NCI-H526 (cell line): ENCODE measurements around the gene EZR.
A peak's percentile ranks its signal among the peaks of the same experiment; 100 is the strongest.

Experiments
- DNase-seq, 2 experiments: peaks; one replicate each; lab custom pipeline; 2025; lab: John Stamatoyannopoulos, UW

The EZR gene

GRCh38 chr6:158762787-158763433, 56.3 kb downstream of the EZR start:
- DNase-seq: no peak

DNA sequence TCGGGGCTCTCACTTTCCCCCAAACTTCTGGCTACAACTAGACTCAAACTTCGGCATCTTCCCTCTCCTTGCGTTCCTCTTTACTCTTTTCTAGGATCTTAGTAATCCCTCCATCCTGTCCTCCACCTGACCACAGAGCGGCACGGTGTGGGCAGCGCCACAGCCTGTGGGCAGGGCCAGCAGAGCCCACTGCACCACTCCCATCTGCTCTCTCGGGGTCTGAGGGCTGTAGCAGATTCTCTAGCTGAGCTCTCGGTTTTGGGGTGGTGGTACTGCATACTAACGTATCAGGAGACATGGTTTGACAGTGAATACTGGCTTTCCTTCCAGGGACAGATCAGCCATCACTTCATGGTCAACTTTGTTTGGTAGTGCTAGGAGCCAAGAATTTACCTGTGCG, 57.4 kb downstream of the EZR start:
- DNase-seq: no peak

- DNase-seq: no peak
These were observed 58.4 kb downstream of the EZR start for GRCh38 chr6:158760618-158761250.

- no peak for DNase-seq
These were observed 59.1 kb downstream of the EZR start for GRCh38 chr6:158759966-158760617.

DNA sequence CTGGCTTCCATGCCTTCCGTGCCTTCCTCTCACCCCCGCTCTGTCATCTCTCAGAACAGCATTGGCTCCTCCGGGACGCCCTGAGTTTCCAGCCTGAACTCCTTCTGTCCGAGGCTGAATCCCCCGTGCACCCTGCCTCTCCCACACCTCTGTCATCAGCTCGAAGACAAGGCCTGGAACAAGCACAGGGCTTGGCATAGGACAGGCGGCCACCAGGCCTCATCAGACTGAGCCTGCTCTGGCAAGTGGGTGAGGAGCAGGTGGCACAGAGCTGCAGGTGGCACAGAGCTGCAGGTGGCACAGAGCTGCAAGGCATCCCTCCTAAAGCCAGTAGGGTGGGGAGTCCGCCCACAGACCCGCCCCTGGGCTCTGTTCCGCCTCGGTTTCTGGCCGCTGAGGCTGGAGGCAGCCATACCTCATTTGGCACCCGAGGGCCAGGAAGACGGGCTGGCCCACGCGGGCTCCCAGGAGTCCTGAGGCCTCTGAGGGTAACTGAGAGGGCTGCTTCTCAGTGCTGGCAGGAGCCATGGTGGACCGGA, 60.2 kb downstream of the EZR start:
- no peak for DNase-seq

DNA sequence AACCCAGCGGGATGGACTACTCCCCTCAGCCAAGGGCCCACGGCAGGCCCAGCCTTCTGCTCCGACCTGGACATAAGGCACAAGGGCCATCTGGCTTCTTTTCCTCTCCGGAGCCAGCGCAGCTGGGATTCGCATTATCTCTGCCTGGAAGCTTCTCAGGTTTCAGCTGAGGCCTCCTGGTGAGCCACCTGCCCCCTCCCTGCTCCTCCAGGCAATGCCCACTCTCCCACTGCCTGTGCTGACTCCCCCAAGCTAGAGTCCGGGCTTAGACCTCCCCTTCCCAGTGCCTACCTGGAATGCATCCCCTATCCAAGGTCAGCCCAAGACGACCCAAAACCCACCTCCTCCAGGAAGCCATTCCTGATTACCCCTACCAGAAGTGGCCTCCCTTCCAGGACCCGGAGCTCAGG, 60.7 kb downstream of the EZR start:
- peak; percentile 3 to 71 for DNase-seq

GRCh38 chr6:158757753-158758090, 61.4 kb downstream of the EZR start:
- no peak for DNase-seq

- DNase-seq: no peak
These were observed 62.0 kb downstream of the EZR start for GRCh38 chr6:158756977-158757752.

DNA sequence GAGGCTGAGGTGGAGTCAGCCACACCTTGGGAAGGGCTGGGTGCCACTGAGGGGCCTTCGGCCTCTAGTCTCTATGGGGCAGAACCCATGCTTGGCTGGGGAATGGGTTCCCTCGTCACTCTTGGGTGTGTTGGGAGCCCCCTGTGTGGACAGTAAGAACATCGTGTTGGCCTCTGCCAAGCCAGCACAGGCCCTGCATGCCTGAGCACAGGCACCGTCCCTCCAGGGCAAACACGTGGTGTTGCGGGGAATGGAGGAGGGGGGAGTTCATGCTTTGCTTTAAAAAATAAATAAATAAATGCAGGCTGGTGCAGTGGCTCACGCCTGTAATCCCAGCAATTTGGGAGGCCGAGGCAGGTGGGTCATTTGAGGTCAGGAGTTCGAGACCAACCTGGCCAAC, 63.0 kb downstream of the EZR start:
- DNase-seq: no peak

DNA sequence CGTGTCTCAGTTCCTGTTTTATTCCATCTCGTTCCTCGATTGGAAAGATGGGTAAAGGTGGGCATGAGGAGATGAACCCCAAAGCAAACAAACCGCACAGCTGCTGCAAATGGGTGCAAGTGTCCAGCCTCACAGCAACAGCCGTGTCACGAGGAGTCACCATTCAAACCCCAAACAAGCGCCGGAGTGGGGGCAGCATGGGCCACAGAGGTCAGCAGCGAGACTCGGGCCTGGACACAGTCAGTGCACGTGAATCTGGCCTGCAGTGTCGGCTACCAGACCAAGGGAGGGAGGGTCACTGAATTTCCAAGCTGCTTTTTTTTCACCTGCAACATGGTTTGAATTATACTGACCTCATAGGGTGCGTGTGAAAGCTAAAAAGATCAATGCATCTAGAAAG, 63.5 kb downstream of the EZR start:
- DNase-seq: no peak

- DNase-seq: no peak
These were observed 64.4 kb downstream of the EZR start for GRCh38 chr6:158754738-158755137.

- no peak for DNase-seq
These were observed 65.4 kb downstream of the EZR start for GRCh38 chr6:158753811-158754210.

- no peak for DNase-seq
These were observed 66.6 kb downstream of the EZR start for GRCh38 chr6:158752613-158753012.

GRCh38 chr6:158751921-158752320, 67.2 kb downstream of the EZR start:
- no peak for DNase-seq

DNA sequence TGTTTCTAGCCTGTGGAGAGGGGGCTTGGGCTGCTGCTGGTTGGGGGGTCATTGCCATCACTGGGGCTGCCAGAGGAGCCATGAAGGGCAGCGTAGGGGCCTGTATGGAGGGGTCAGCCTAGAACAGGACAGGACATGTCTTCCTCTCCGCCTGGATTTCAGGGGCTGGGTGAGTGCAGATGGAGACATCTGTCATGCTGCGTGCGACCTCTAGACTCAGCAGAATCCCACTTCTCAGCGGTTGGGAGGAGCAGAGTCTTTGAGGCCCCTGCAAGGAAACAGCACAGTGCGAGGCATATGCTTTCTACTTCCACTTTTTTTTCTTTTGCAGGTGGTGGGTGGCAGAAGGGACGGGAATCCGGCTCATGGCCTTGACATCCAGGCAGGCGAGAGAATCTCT, 67.9 kb downstream of the EZR start:
- no peak for DNase-seq

- DNase-seq: peak in 1 of 2 experiments; percentile 16
These were observed 74.2 kb downstream of the EZR start for GRCh38 chr6:158744986-158745430.

DNA sequence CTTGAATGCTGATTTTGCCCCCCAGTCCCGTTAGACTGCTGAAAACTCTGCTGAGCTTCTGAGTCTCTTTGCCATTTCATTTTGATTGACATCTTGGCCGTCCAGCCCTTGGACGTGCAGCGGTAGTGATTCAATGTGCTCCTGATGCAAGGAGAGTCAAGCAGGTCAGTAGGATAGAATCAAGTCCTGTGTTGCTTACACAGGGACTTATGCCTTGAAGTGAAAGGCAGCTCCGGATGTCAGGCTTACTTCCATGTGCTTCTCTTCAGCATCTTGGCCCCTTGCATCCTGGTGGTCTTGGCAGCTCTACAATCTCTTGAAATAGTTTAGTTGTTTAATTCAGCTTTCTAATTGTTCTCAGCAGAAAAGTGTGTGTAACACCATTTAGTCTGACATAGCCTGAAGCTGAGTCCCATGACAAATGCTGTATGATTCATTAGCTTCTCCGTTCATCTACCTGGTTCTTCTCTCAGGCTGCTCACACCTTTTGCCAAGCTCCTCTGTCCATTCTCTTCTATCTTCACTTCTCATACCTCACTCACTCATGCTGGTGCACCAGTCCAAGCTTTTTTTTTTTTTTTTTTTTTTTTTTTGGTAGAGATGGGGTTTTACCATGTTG, 76.0 kb downstream of the EZR start:
- no peak for DNase-seq

DNA sequence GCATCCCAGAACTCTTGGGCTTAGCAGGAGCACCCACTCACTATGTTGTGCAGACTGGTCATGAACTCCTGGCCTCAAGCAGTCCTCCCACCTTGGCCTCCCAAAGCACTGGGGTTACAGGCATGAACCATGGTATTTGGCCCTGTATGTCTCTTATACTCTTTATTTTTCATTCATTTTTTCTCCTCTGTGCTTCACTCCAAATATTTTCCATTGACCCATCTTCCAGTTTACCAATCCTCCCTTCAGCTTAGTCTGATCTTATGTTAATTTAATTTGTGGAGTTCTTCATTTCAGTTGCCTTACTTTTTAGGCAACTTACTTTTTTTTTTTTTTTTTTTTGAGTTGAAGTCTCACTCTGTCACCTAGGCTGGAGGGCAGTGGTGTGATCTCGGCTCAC, 79.5 kb downstream of the EZR start:
- DNase-seq: no peak

DNA sequence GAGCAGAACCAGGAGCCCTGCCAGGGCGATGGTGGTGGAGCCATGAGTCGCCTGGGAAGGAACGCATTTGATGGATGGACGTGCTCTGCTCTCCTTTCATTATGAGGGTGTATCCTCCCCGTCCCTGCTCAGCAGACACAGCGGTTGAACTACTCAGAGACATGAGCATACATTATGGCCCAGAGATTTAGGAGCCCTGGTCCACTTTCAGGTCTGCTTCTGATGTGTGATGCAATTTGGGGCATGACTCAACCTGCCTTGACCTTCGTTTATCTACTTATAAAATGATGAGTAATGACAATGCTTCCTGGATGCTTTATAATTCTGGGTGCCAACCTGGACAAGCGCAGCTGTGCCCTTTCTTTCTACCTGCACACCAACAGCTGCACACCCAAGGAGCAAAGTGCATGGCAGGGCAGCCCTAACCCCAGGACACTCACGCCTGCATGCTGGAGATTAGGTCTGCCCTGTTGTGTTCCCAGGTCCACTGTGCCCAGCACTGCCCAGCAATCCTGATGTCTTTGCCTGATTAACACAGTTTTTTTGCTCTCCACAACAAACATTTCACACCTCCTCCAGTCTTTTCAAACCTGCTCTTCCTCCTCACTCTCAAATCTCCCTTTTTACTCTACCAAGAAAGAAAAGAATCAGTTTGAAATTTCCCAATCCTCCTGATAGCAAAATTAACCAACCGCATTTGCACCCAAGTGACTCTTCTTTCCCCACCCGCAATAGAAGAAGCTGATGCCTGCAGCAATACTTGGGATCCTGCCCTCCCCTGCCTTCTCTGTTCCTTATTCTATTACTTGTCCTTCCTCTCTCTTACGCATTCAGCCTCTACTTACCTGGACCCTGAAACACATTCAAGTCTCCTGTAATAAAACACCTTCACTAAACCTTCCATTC, 81.2 kb downstream of the EZR start:
- no peak for DNase-seq

GRCh38 chr6:158737082-158737709, 82.0 kb downstream of the EZR start:
- DNase-seq: no peak

- no peak for DNase-seq
These were observed 84.2 kb downstream of the EZR start for GRCh38 chr6:158735009-158735408.
